SIG-M5 (cell line): ENCODE data around the gene POLK.
"Not testable (repeated sequence)": the region's sequence is repeated elsewhere in the genome, so short reads cannot be mapped to it uniquely, and the experiment has no call there.

Experiments used
- DNase-seq: peaks from one replicate; lab custom pipeline; 2025; lab: John Stamatoyannopoulos, UW

POLK gene

GRCh38 chr5:75510836-75511434, 756 bp upstream of the POLK start:
- no peak for DNase-seq

GRCh38 chr5:75512383-75513074, 838 bp downstream of the POLK start:
- DNase-seq, result peak; percentile 54

GRCh38 chr5:75513841-75514240, 2.1 kb downstream of the POLK start:
- no peak for DNase-seq

- DNase-seq, result no peak
These were observed 2.6 kb downstream of the POLK start for GRCh38 chr5:75514323-75514722.

- no peak for DNase-seq
These were observed 8.1 kb downstream of the POLK start for GRCh38 chr5:75519761-75520160.

- no peak for DNase-seq
These were observed 9.5 kb downstream of the POLK start for GRCh38 chr5:75521195-75521594.

- no peak for DNase-seq
These were observed 10.3 kb downstream of the POLK start for GRCh38 chr5:75522025-75522424.

- DNase-seq, result no peak
These were observed 10.9 kb downstream of the POLK start for GRCh38 chr5:75522542-75522941.

- DNase-seq, result no peak
These were observed 11.6 kb downstream of the POLK start for GRCh38 chr5:75523275-75523674.

- DNase-seq, result peak; percentile 21
These were observed 12.4 kb downstream of the POLK start for GRCh38 chr5:75524071-75524470.

GRCh38 chr5:75524591-75524990, 12.9 kb downstream of the POLK start:
- DNase-seq, result no peak

- DNase-seq, result no peak
These were observed 13.7 kb downstream of the POLK start for GRCh38 chr5:75525344-75525743.

- no peak for DNase-seq
These were observed 14.4 kb downstream of the POLK start for GRCh38 chr5:75526070-75526469.

GRCh38 chr5:75529185-75529584, 17.5 kb downstream of the POLK start:
- no peak for DNase-seq

GRCh38 chr5:75532190-75532589, 20.5 kb downstream of the POLK start:
- no peak for DNase-seq

GRCh38 chr5:75533716-75534115, 22.0 kb downstream of the POLK start:
- DNase-seq, result not testable (repeated sequence)

GRCh38 chr5:75534734-75535133, 23.0 kb downstream of the POLK start:
- no peak for DNase-seq

GRCh38 chr5:75536147-75536546, 24.5 kb downstream of the POLK start:
- no peak for DNase-seq

- DNase-seq, result no peak
These were observed 25.1 kb downstream of the POLK start for GRCh38 chr5:75536694-75537360.

- no peak for DNase-seq
These were observed 26.5 kb downstream of the POLK start for GRCh38 chr5:75538211-75538610.

- DNase-seq, result no peak
These were observed 33.4 kb downstream of the POLK start for GRCh38 chr5:75545131-75545530.

GRCh38 chr5:75546830-75547229, 35.1 kb downstream of the POLK start:
- DNase-seq, result no peak

- no peak for DNase-seq
These were observed 36.1 kb downstream of the POLK start for GRCh38 chr5:75547812-75548211.
